ENCODE results near the gene CAAP1.
"Not testable (repeated sequence)": the region's sequence is repeated elsewhere in the genome, so short reads cannot be mapped to it uniquely, and the experiment has no call there.

Gene CAAP1

DNA sequence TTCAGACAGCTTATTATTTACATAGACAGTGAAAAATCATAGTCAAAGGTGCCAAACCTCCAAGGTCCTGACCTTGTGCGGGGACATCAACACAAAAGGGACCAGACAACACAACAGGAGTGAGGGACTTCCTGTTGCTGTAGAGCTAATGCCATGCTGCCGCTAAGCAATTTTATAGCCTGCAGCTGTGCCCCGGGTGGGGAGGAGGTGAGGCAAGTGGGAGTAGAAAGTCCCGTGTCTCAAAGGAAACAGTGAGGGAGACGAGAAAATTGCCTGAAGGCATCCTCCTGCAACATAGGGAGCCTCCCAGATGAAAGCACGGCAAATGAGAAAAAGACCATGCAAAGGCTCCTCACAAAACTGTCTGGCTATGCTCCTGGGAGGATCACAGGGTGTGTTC lies 58.8 kb downstream of the CAAP1 start:
- no peak for DNase-seq (ENCODE audit: low read depth in 2 of 2)

DNA sequence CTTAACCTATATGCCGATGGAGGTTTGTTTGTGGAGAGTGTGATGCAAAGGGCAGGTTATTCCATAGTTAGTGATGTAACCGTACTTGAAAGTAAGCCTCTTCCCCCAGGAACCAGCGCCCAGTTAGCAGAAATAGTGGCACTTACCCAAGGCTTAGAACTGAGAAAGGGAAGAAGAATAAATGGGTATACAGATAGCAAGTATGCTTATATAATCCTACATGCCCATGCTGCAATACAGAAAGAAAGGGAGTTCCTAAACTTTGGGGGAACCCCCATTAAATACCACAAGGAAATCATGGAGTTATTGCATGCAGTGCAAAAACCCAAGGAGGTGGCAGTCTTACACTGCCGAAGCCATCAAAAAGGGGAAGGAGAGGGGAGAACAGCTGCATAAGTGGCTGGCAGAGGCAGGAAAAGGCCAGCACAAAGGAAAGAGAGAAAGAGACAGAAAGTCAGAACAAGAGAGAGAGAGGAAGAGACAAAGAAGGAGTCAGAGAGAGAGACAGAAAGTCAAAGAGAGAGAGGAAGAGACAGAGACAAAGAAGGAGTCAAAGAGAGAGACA lies 64.1 kb downstream of the CAAP1 start:
- not testable (repeated sequence) for DNase-seq (ENCODE audit: low read depth in 2 of 2)

DNA sequence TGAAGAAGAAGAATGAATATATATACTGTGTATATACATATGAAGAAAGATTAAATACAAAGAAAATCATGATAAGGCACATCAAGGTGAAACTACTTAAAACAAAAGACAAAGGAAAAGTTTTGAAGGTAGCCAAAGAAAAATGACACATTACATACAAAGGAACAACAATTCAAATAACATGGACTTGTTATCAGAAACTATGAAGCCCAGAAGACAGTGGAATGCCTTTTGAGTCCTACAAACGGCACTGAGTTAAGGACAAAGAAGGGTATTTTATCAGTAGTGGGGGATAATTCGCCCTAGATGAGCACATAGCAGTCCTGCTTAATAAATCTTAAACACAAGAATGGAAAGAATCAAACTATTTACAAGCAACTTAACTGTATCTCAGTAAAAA lies 77.8 kb downstream of the CAAP1 start:
- DNase-seq (ENCODE audit: low read depth in 2 of 2), result no peak

GRCh38 chr9:26813247-26813646 lies 79.4 kb downstream of the CAAP1 start:
- DNase-seq (ENCODE audit: low read depth in 2 of 2), result no peak

DNA sequence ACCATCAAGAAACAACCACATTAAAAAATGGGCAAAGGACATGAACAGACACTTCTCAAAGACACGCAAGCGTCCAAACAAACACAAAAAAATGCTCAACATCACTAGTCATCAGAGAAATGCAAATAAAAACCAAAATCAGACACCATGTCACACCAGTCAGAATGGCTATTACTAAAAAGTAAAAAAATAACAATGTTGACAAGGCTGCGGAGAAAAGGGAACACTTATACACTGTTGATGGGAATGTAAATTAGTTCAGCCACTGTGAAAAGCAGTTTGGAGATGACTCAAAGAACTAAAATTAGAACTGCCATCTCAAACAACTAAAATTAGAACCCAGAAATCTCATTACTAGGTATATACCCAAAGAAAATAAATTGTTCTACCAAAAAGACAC lies 80.4 kb downstream of the CAAP1 start:
- DNase-seq (ENCODE audit: low read depth in 2 of 2), result no peak

DNA sequence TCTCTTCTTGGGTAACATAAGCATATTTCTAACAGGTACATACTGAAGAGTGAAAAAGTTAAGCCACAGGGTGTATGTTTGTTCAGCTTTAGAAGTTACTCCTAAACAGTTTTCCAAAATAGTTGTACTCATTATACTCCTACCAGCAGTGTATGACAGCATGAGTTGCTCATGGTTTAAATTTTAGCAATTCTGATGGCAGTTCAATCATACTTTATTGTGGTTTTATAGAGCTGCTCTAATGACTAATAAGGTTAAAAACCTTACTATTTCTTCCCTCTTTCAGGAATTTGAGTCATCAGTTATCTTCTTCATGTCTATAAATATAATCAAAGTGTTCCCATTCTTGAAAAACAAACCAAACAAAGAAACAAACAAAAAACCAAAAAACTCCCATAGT lies 81.5 kb downstream of the CAAP1 start:
- DNase-seq (ENCODE audit: low read depth in 2 of 2), result no peak

DNA sequence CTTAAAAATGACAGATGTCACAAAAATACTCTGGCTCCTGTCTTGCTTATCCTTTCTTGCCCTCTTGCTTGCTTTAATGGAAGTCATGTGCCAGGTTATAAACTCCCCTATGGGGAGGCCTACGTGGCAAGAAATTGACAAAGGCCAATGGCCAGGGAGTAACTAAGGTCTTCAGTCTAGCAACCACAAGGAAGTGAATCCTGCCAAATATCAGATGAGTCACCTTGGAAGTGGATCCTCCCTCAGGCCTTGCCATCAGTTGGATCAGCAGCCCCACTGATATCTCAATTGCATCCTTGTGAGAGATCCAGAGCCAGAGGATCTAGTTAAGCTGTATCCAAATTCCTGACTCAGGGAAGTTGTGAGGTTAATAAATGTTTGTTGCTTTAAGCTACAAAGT lies 82.8 kb downstream of the CAAP1 start:
- no peak for DNase-seq (ENCODE audit: low read depth in 2 of 2)

GRCh38 chr9:26807161-26807560 lies 85.4 kb downstream of the CAAP1 start:
- no peak for DNase-seq (ENCODE audit: low read depth in 2 of 2)

GRCh38 chr9:26802921-26803320 lies 89.7 kb downstream of the CAAP1 start:
- DNase-seq (ENCODE audit: low read depth in 2 of 2), result no peak

- DNase-seq (ENCODE audit: low read depth in 2 of 2), result no peak
These were observed 90.8 kb downstream of the CAAP1 start for GRCh38 chr9:26801772-26802171.

- DNase-seq (ENCODE audit: low read depth in 2 of 2), result no peak
These were observed 92.3 kb downstream of the CAAP1 start for GRCh38 chr9:26800322-26800721.

DNA sequence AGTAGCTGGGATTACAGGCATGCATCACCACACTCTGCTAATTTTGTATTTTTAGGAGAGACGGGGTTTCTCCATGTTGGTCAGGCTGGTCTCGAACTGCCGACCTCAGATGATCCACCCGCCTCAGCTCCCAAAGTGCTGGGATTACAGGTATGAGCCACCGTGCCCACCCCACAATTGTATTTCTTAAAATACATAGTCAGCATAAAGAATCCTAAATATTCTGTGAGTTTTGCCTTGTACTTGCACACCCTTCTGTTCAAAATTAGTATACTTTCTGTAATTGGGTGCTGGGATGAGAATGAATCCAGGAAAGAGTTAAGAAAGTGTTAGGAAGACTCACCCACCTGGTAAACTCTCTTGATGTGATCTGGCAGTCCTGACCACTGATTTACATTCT lies 101.3 kb downstream of the CAAP1 start:
- DNase-seq (ENCODE audit: low read depth in 2 of 2), result no peak

Data from stimulated activated CD4-positive, alpha-beta T cell treated with anti-CD3 and anti-CD28 coated beads, Interleukin-4, amount 100 ng/mL, for 48 hours (primary cell).